Testis (tissue), 2 donors: ENCODE data around the gene MAP7D2.

ENCODE experiments used
- CTCF ChIP-seq, 3 experiments: fragments of 450-650 bp in 2 of 3; fragments of 200-600 bp in 1 of 3; sonication (generic) in 1 of 3; IDR thresholded peaks; one replicate each; pipeline ENCODE4 v1.5.1; 2016 to 2019; ENCODE audit warnings: antibody characterized with exemption in 3 of 3, mild to moderate bottlenecking in 2 of 3, moderate library complexity in 1 of 3
- POLR2A ChIP-seq: fragments of 450-650 bp; IDR thresholded peaks from one replicate; pipeline ENCODE4 v1.6.1; 2017; ENCODE audit warnings: antibody characterized with exemption, mild to moderate bottlenecking, moderate library complexity

- TF ChIP-seq POLR2A (no peak), CTCF (IDR thresholded peaks at IDR 0.05) (no peak)
These were observed 49.6 kb downstream of the MAP7D2 start for GRCh38 chrX:20066968-20067708.
